ENCODE measurements around the gene GRID1.

GRID1 gene

DNA sequence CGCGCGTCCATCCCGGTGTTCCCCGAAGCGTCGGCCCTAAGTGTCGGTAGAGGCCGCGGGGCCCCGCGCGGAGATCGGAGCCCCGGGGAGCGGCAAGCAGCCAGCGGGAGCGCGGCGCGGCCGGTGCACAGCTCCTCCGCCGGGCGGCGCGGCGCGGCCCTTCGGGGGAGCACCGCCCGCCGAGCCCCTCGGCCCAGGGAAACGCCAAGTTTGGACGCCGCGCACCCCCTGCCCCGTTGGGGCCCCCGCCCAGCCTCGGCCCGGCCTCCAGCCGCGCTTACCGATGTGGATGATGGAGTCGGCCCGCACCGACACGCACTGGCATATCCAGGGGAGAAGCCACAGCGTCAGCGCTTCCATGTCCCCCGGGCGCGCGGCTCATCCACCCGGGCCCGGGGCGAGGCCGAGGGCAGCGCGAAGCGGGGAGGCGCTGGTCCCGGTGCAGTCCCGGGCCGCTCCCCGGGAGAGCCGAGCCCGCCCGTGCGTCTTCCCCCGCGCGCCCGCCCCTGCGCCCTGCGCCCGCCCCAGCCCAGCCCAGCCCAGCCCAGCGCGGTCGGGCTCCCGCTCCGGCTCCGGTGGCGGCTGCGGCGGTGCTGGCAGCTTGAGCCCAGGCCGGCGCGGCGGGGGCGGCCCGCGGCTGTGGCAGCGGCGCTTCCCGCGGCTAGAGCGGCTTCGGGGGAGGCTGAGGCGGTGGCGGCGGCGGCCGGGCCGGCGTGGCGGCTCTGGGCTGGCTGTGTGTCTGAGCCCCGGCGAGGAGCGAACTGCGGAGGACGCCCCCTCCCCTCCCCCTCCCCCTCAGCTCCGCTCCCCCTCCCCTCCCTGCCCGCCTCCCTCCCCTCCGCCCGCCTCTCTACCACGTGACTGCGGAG, at the start of gene GRID1:
Gene GRID1 (minus strand): TSS at position 763 of the 869 bp plus-strand sequence.
- peak; percentile 19 for DNase-seq

DNA sequence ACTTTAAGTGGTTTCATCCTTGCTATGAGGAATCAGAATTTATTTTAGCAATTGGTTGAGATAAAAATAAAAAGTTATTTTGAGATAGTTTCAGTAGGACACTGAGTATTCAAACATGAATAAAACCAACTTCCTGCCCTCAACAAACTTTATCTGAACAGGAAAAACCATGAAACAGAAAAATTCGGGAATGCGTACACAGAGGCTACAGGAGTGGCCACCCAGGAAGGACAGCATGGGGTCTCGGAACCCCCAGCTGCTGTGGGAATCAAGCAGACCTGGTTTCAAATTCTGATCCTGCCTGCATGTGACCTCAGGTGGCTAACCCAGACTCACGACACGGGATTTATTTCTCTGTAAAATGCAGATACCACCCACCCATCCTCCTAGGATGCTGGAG, 49.0 kb upstream of the GRID1 start:
- no peak for DNase-seq

DNA sequence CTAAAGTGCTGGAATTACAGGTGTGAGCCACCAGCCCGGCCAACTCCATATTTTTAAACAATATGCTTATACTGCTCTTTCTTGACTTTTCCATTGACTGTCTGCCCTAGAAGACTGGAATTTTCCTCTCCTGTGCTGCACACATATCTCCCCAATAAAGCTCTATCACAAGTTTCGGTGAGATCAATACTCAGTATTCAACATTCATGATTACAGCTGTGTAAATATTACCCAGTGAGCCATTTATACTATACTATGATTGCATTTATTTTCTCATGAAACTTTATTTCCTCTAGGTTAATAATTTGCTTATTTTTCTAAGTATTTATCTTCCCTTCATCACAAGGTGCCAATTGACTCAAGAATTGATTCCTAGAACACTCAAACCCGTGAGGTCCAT, 48.5 kb upstream of the GRID1 start:
- DNase-seq = no peak

DNA sequence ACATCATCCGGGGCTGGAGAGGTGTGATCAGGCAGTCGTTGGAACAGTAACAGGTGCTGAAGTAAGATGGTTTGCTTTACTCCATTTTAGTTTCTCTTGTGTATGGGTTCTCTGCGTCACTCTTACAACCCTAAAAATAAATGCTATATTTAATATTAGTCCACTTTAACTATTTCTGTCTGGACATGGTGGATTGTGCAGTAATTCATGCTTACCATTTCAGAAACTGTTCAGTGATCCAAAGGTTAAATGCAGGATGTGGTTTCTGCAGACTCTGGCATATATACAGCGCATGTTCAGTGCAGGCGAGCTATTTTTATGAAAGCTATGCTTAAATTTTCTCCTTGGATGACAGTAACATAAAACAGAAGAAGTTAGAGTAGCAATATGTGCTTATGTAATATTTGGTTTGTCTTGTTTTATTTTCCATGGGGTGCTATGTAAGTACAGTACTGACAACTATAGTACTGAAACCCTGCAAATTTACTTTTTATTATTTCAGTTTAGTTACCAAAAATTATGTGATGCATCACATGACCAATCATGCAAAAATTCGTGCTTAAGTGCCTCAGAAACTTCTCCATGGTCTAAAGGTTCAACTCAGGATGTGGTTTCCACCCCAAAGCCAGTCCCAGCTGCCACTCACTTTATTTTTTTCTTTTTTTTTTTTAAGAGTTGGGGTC, 46.6 kb upstream of the GRID1 start:
- DNase-seq = no peak

DNA sequence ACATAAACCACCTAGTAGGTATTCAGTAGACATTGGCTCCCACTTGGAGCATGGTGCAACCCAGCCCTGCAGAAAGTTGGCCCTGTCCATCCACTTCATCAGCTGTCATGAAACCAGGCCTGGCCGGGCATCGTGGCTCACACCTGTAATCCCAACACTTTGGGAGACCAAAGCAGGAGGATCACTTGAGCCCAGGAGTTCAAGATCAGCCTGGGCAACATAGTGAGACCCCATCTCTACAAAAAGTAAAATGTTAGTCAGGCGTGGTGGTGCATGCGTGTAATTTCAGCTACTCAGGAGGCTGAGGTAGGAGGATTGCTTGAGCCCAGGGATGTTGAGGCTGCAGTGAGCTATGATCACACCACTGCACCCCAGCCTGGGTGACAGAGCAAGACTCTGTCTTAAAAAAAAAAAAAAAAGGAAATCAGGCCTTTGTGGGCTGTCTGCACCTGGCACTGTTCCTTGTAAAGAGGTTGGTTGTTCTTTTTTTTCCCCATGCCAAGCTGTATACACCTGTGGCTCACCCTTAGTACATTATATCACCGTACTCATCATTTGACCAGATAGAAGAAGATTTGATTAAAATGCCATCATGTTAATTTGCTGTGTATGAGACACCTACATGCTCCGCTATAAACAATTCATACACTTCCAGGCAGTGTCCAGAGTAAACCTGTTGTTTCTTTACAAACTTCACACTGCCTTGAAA, 45.4 kb upstream of the GRID1 start:
- no peak for DNase-seq

DNA sequence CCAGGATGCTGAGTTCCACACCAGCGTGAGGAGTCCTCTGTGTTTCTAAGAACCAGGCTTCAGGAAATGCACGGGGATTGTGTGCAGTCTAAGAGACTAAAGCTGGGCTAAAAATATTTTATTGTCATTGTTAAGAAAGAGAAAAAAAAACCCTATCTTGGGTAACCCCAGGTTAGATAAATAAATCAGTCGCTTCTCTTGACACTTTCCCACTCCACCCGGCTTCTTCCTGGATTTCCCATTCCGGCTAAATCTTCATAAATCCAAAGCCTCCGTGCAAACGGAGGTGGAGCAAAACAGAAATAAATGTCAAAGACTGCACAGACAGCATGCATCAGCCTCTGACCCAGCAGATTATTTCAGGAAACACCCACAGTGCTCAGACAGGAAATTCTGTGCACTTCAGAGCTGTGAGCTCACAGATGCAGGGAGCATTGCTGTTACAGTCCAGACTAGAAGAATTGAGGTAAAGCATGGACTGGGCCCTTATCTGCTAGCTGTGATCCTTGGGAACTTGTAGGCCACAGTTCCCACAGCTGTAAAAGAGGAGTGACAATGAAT, 44.8 kb upstream of the GRID1 start:
- DNase-seq = peak; percentile 34

DNA sequence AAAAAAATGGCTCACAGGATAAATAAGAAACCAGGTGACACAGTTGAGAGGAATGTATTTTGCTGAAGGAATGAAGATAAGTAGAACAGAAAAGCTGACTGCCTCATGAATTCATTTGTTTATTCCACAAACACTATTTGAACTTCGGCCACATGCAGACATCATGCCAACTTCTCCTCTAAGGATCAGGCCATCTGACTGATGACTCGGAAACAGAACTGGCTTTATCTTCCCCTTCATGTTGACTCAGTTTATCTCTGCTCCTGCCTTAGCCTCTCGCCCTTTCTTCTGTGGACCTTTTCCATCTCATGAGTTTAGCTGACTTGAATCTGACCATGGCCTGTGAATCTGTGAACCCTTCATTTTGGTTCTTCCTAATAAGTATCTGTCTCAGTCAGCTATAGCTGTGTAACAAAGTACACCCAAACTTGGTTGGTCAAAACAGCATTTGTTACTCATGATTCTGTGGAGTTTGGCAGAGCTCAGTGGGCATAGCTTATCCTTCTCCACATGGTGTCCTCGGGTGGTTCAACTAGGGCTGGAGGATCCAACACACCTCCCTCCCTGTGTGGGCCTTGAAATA, 44.0 kb upstream of the GRID1 start:
- no peak for DNase-seq

DNA sequence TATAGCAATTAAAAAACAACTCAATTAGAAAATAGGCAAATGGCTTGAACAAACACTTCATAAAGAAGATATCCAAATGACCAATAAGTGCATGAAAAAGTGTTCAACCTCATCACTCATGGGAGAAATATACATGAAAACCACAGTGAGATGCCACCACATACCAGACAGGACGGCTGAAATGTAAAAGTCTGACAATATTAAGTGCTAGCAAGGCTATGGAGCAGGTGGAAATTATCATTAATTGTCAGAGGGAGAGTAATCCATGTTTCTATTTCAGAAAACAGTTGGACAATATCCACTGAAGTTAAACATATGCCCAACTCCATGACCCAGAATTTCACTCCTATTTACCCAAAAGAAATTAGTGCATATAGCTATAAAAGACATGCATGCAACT, 42.6 kb upstream of the GRID1 start:
- DNase-seq = no peak

DNA sequence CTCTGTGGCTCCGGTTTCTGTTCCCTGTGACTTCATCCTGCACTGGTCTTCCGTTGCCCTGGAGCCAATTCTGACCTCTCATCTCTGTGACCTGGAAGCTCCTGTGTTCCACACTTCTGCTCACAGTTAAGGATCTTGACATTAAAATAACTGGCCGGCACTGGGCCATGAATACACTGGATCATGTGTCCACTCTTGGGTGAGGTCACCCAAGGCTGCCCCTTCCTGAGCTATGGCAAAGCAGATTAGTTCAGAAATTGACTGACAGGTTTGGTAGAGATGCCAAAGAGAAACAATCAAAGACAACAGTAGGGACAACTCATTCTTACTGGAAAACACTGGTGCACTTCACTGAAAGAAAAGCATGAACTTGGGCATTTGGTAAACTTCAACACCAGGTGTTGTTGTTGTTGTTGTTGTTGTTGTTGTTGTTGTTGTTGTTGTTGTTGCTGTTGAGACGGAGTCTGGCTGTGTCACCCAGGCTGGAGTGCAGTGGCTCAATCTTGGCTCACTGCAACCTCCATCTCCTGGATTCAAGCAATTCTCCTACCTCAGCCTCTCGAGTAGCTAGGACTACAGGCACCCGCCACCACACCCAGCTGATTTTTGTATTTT, 36.7 kb upstream of the GRID1 start:
- no peak for DNase-seq

DNA sequence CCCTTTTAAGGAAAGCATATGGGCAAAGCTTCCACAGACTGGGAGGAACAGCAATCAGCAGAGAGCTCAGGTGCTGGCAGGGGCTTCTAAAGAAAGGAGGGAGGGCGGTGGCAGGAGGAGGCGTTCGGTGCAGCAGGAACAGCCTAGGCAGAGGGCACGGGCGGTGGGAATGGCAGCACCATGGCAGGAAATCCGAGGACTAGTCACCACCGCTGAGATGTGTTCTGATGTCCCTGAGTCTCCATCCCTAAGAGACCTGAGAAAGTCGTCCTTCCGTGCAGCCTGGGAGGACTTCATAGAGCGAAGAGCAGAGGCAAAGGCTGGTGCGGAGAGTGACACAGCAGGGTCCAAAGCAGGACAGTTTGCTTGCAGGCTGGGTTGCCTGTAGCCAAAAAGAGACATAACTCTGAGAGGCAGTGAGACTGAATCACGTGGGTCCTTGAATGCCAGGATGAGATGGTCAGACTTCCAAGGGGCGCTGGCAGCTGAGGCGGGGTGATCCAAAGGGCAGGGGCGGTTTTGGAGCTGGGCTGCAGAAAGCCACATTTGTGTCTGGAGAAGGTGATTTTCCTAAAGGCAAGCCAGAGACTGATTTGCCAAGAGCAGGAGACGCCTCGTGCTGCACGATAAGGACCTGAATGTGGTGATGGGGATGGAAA, 35.8 kb upstream of the GRID1 start:
- DNase-seq = no peak

DNA sequence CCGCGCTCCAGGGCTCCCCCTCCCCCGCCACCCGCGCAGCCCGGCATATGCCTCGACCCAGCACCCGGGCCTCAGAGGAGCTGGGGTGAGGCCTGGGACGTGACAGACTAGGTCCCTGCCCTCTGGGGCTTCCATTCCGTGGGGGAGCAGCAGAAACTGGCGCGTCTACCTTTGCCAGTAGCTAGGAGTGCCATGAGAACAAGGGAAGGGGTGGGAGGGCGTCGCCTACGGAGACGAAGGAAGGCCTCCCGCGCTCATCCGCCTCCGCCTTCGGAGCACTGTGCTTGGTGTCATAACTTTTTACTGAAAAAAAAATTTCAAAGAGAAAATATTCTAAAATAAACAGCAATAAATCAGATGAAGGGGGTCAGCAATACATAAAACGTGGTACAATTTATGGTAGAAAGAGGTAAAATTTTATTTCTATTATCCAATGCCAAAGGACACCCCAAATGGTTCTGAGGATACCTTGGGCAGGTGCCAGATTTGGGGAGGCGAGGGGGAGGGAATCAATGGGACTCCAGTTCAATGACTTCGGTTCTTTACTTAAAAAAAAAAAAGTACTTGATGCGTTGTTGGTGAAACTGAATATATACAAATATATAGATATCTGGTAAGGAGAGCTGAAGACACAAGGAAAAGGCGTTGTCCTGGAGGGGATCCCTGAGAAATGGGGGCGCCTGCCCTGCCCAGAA, 35.1 kb upstream of the GRID1 start:
- DNase-seq = peak; percentile 44

DNA sequence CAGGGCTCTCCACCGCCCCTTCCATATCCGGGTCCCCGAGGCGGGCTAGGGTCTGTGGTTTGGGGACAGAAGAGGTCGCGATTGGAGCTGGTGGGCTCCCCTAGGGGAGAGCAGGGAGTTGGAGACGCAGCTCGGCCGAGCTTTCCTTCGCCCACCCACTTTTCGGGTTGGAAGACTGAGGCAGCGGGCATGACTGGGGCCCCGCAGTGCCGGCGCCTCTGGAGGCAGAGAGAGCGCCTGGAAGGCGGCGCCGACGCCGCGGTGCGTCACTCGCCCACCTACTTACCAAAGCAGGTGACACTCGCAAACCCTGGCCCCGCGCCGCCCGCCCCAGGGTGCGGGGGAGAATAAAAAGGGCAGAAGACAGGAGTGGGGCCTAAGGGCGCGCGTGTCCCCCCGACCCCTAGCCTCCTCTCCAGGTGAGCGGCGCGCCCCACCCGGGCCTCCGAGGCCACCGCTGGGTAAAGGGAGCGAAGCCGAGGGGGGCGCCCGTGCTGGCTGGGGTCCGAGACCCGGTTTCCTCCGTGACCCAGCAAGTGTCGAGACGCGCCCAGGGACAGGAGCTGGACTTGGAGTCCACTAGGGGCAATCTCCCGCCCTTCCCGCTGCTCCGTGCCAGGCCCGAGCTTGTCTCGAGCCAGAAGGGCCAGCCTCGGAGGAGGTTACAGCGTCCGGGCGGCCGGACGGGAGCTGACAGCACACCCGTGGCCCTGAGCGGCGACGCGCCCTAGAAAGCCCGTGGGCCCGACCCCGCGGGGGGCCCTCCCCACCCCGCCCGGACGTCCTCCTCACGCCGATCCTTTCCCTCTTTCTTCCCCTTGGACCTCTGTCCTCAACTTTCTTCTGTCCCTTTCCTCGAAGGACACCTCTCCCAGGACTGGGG, 34.4 kb upstream of the GRID1 start:
- DNase-seq = peak; percentile 84

DNA sequence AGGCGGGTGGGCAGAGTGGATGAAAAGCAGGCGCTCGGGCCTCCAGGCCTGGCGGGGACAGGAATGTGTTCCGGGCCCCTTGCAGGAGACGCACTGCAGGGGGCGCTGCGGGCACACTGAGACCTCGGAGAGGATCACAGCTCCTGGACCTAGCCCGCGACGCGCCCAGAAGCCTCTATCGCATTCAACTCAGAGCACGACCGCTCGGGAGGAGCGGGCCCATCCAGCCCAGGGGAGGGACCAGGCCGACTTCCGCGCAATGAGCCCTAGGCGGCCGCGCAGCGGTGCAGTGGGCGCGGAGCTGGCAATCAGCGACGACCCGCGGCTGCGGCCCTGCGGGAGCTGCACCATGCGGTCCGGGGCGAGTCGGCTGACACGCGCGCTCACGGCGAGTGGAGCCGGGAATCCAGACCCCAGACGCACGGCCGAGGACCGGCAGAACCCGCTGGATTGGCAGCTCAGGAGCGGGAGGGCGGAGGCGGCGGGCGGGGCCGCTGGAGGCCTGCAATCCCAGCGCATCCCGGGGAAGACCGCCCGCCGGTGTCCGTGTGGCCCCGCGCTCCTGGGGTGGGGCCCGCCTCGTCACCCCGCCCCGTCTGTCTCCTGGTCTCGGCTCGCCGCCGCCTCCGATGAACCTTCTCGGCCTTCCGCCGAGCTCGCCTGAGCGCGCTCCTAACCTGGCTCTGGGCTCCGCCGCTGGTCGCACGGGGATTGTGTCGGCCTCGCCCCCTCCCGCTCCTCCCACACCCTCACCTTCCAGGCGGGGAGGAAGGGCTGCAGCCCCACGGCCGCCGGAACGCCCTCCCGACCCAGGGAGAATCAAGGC, 33.5 kb upstream of the GRID1 start:
- DNase-seq = peak; percentile 96

DNA sequence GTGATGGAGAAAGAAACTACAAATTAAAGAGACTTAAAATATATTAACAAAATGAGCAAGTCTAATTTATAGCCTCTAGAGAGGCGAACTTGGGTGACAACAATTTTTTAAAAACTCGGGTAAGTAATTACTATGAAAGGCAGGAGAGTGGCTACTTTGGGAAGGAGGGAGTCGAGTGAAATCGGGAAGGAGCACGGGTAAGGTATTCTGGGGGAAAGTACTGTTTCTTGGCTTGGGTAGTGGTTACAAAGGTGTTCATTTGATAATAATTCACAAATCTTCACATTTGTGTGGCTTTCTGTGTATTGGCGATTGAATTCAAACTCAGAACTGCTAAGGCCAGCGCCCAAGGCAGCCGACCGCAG, 32.9 kb upstream of the GRID1 start:
- no peak for DNase-seq

DNA sequence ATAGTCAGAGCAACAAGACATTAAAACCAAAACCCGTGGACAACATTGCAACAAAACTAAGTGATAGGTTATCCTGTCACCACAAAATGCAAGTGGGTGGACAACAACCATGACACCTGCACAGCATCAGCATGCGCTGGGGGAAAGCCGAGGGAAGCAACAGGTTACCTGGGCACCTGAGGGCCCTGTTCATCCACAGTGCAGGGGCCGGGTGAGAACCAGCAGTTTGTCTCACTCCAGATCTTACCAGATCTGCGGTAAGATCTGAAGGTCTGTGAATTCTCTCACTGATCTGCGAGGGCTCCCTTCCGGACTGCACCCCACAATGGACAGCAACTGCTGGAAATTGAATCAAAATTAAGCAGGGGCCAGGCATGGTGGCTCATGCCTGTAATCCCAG, 30.5 kb upstream of the GRID1 start:
- no peak for DNase-seq

DNA sequence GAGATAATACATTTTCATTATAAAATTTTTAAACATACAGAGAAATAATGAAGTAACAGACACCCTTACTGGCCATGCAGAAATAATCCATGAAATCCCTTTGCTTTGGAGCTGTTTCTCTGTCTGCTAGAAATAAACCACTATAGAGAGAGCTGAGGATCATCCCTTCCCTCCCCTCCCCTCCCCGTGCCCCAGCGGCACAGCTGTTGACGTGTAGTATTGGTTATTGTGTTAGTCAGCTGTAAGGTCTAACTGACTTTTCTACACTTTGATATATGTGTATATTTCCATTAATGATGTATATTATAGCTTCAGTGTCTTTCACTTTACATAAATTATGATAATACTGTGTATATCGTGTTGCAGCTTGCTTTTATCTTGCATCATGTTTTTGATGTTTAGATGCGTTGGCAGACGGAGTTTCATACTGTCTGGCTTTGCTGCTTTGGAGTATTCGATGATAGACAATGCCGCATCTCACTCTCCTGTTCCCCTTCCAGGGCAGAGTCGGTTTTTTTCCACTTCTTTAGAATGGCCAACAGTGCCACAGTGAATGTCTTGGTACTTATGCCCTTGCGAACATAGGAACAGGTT, 27.4 kb upstream of the GRID1 start:
- no peak for DNase-seq

DNA sequence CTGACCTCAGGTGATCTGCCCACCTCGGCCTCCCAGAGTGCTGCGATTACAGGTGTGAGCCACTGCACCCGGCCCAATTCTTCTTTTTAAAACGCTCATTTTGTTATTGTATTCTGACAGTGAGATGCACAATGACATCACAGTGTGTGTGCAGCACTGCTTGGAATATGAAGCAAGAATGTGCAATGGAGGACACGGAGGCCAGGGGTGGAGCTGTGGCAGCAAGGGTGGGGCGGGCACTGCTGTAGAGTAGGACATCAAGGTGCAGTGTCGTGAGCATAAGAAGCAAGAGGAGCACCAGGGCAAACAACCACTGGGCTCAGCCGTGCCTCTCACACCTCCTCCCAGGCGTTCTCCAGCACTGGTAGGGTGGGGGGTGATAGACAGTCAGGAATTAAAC, 26.8 kb upstream of the GRID1 start:
- no peak for DNase-seq

DNA sequence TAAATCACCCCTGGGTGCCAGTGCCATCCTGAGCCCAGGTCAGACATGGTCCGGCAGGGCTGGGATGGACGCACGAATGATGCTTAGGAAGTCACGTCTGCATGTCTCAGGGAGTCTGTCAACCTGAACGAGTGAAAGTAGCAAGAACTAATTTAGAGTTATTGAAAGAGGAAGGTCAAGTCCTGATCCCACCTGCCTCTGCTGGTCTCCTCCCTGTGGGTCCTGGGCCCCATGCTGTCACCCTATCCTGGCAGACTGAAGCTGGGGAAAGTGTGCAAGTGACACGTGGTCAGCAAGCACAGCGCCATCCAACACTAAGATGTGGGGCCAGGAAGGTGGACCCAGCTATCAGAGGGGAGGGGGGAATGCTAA, 26.1 kb upstream of the GRID1 start:
- no peak for DNase-seq

Data from activated CD8-positive, alpha-beta memory T cell treated with anti-CD3 and anti-CD28 coated beads, Interleukin-2, amount 50 U/mL, for 4 hours (primary cell).